K562 (cell line): ENCODE measurements around the gene NIPAL4. TPM values are rescaled to one million over a fixed set of nuclear protein-coding genes. Genes with fewer than 3 reads are reported as not detected.

ENCODE experiments used
- ATAC-seq: fragments of 200-7000 bp; cut with Tn5 transposase; 3 replicates; pipeline ENCODE4 v1.9.1; 2020; ENCODE audit warnings: moderate library complexity
- BruUV-seq: library from RNA; stranded (reverse); fragments of 400-500 nt; replicated peaks from 2 replicates; lab custom pipeline; 2021; lab: Mats Ljungman, UMichigan
- CTCF ChIA-PET: fragments of 300-600 bp; formaldehyde crosslinking; extraction: SDS; loops from one replicate; lab custom pipeline; 2021; ENCODE audit warnings: low intra/inter-chr PET ratio; lab: Yijun Ruan, JAX
- POLR2A ChIA-PET: fragments of 300-600, 350-650 bp; sonication (Branson Sonifier 250); formaldehyde crosslinking; extraction: SDS; loops from one replicate; lab custom pipeline; 2021; ENCODE audit warnings: antibody characterized with exemption, inconsistent platforms; lab: Yijun Ruan, JAX
- DNase-seq, 4 experiments: peaks; one replicate each; pipeline versions ENCODE4 v3.0.0 to v3.0.0-alpha.2; 2011 to 2018; ENCODE audit warnings: low spot score in 3 of 4, mixed read lengths in 3 of 4; ENCODE audit errors: extremely low read depth in 1 of 4
- FAIRE-seq: peaks from 2 replicates; lab custom pipeline; 2011; peaks lifted over from hg19 to GRCh38; lab: Jason Lieb, UNC
- H2AFZ ChIP-seq: 2 replicates; pipeline ENCODE4 v1.6.0; 2011; ENCODE audit warnings: low read depth, low read length, control low read depth, inconsistent platforms
- H3K27ac ChIP-seq: fragments of 200-600 bp; 3 replicates; pipeline ENCODE4 v1.8.0; 2011; ENCODE audit warnings: low read depth, mild to moderate bottlenecking, control low read depth, inconsistent platforms, low read length, moderate library complexity, mixed read lengths; ENCODE audit errors: extremely low read depth
- H3K27me3 ChIP-seq, 2 experiments: fragments of 300-600 bp in 1 of 2; 2 replicates in 1 of 2; 3 replicates in 1 of 2; pipeline versions ENCODE4 v1.6.0 to v1.8.0; 2011; ENCODE audit warnings: inconsistent platforms in 2 of 2, low read length in 2 of 2, mild to moderate bottlenecking in 1 of 2, mixed read lengths in 1 of 2, moderate library complexity in 1 of 2; ENCODE audit not compliant: control insufficient read depth in 2 of 2, insufficient read depth in 2 of 2
- H3K36me3 ChIP-seq: fragments of 300-600 bp; 3 replicates; pipeline ENCODE4 v1.8.0; 2011; ENCODE audit warnings: mild to moderate bottlenecking, low read length, inconsistent platforms; ENCODE audit not compliant: control insufficient read depth, insufficient read depth
- H3K4me1 ChIP-seq, 2 experiments: fragments of 200-600 bp in 1 of 2; replicated peaks in 1 of 2; 2 replicates in 1 of 2; 3 replicates in 1 of 2; pipeline versions ENCODE4 v1.5.1 to v1.8.0; 2011; ENCODE audit warnings: inconsistent platforms in 2 of 2, low read length in 2 of 2, mild to moderate bottlenecking in 1 of 2, mixed read lengths in 1 of 2, moderate library complexity in 1 of 2; ENCODE audit not compliant: control insufficient read depth in 2 of 2, insufficient read depth in 2 of 2
- H3K4me2 ChIP-seq: 2 replicates; pipeline ENCODE4 v1.6.1; 2011; ENCODE audit warnings: low read length, control low read depth, inconsistent platforms, mixed read lengths; ENCODE audit not compliant: insufficient read depth
- H3K4me3 ChIP-seq: fragments of 200-600 bp; sonication (generic), shearing (Covaris generic); 2 replicates; pipeline ENCODE4 v1.5.1; 2016; ENCODE audit warnings: control low read depth, inconsistent platforms
- H3K79me2 ChIP-seq: fragments of 200-600 bp; 3 replicates; pipeline ENCODE4 v1.8.0; 2011; ENCODE audit warnings: low read length, inconsistent platforms; ENCODE audit not compliant: control insufficient read depth, insufficient read depth
- H3K9ac ChIP-seq, 2 experiments: 2 replicates each; pipeline versions ENCODE4 v1.6.0 to v1.6.1; 2011; ENCODE audit warnings: low read depth in 2 of 2, low read length in 2 of 2, control low read depth in 1 of 2, inconsistent platforms in 1 of 2, mild to moderate bottlenecking in 1 of 2, mixed read lengths in 1 of 2; ENCODE audit not compliant: insufficient read depth in 1 of 2
- H3K9me1 ChIP-seq: one replicate; pipeline ENCODE4 v1.6.0; 2011; ENCODE audit warnings: inconsistent platforms, mild to moderate bottlenecking, low read length, moderate library complexity; ENCODE audit not compliant: control insufficient read depth, insufficient read depth
- H3K9me3 ChIP-seq: replicated peaks from 2 replicates; pipeline ENCODE4 v1.5.1; 2011; ENCODE audit warnings: low read depth, low read length, inconsistent platforms; ENCODE audit not compliant: control insufficient read depth, insufficient read depth
- H4K20me1 ChIP-seq: replicated peaks from 2 replicates; pipeline ENCODE4 v1.6.1; 2011; ENCODE audit warnings: low read length, inconsistent platforms, mixed read lengths; ENCODE audit not compliant: control insufficient read depth, insufficient read depth
- CCNT2 ChIP-seq: IDR thresholded peaks from 2 replicates; pipeline ENCODE4 v1.6.1; 2011; ENCODE audit warnings: borderline replicate concordance, low read depth, mild to moderate bottlenecking, moderate library complexity, mixed read lengths, low read length; ENCODE audit not compliant: insufficient read length; ENCODE audit errors: extremely low read depth
- EZH2 ChIP-seq: IDR thresholded peaks from 2 replicates; pipeline ENCODE4 v1.6.1; 2012; ENCODE audit warnings: low read depth, mild to moderate bottlenecking, inconsistent platforms, low read length, borderline replicate concordance
- HNRNPL ChIP-seq: fragments of 200-400 bp; formaldehyde crosslinking; IDR thresholded peaks from 2 replicates; pipeline ENCODE4 v1.6.1; 2017; ENCODE audit warnings: low read depth, mild to moderate bottlenecking, low read length
- KDM5B ChIP-seq: fragments of 200-600 bp; sonication (generic); IDR thresholded peaks from 2 replicates; pipeline ENCODE4 v1.6.1; 2012; ENCODE audit warnings: low read depth, mild to moderate bottlenecking, moderate library complexity, low read length, control low read depth, inconsistent platforms; ENCODE audit not compliant: insufficient replicate concordance
- MAFG ChIP-seq: fragments of 450-650 bp; conservative IDR thresholded peaks from 2 replicates; pipeline ENCODE4 v1.6.1; 2016; ENCODE audit warnings: missing genetic modification characterization, missing compliant biosample characterization
- SNIP1 ChIP-seq: fragments of 450-650 bp; IDR thresholded peaks from 2 replicates; pipeline ENCODE4 v1.7.1; 2017; ENCODE audit warnings: low read depth, mild to moderate bottlenecking
- TEAD1 ChIP-seq, 2 experiments: fragments of 450-650 bp in 1 of 2; sonication (generic) in 1 of 2; formaldehyde crosslinking; IDR thresholded peaks; 2 replicates each; pipeline versions ENCODE4 v1.4.0 to v1.8.0; 2020 to 2022; ENCODE audit warnings: mild to moderate bottlenecking in 2 of 2, missing genetic modification reagents in 1 of 2
- WHSC1 ChIP-seq: IDR thresholded peaks from one replicate; pipeline ENCODE4 v1.6.1; 2012; ENCODE audit warnings: low read length, control low read depth, inconsistent platforms
- XRCC3 ChIP-seq: fragments of 450-650 bp; IDR thresholded peaks from 2 replicates; pipeline ENCODE4 v1.6.1; 2017; ENCODE audit warnings: mild to moderate bottlenecking, moderate library complexity
- ZNF316 ChIP-seq: fragments of 450-650 bp; IDR thresholded peaks from 2 replicates; pipeline ENCODE4 v1.6.1; 2016
- ZNF77 ChIP-seq: fragments of 250-450 bp; sonication (Bioruptor Pico); IDR thresholded peaks from 2 replicates; pipeline ENCODE4 v1.5.0; 2020
- WGBS: fragments of 100-300 bp; shearing (Covaris generic); methylation state at CpG from one replicate; pipeline ENCODE4 v1.1.6; 2016; ENCODE audit warnings: low coverage, mixed read lengths; ENCODE audit not compliant: insufficient coverage; ENCODE audit errors: missing lambda C conversion rate; 5-methylcytosine and 5-hydroxymethylcytosine counted together
- in situ Hi-C: fragments of 300-500 bp; cut with MboI; formaldehyde crosslinking; loops from 4 replicates; pipeline ENCODE4 v1.15.0; 2018; ENCODE audit warnings: inconsistent platforms, mixed read lengths
- intact Hi-C: fragments of 100-400 bp; cut with micrococcal nuclease; formaldehyde crosslinking; loops from 2 replicates; pipeline ENCODE4 v1.14.2; 2022
- polyA plus RNA-seq, 8 experiments: library from polyadenylated mRNA; depleted of rRNA in 4 of 8; stranded (reverse) in 5 of 8; unstranded in 3 of 8; fragments of >200 nt; fragmentation: Nextera tagmentation in 2 of 8; fragmentation: Illumina TruSeq in 1 of 8; extraction: Ambion mirVana in 2 of 8; extraction: Trizol in 1 of 8; gene quantifications; 2 replicates each; pipeline versions ENCODE4 v1.2.1 to v1.2.3, GENCODE V29; 2011 to 2014; ENCODE audit warnings: inconsistent platforms in 1 of 8, missing spikeins in 1 of 8
- total RNA-seq, 7 experiments: library from RNA; depleted of rRNA in 6 of 7; stranded (reverse); fragments of >200 nt in 6 of 7; fragmentation: Illumina TruSeq in 2 of 7; extraction: Trizol in 2 of 7; gene quantifications; 2 replicates each; pipeline versions ENCODE4 v1.2.1 to v1.2.3, GENCODE V29; 2011 to 2021; ENCODE audit warnings: low replicate concordance in 1 of 7
- TF ChIP-seq, protein P1 (sequence below): fragments of 250-450 bp; sonication (Bioruptor Pico); IDR thresholded peaks from 2 replicates; pipeline ENCODE4 v1.6.1; 2021; ENCODE audit warnings: mild to moderate bottlenecking
- TF ChIP-seq, protein P2 (sequence below): sonication (generic); formaldehyde crosslinking; IDR thresholded peaks from 2 replicates; pipeline ENCODE4 v1.8.0; 2023; ENCODE audit warnings: missing genetic modification reagents, mild to moderate bottlenecking, borderline replicate concordance
- TF ChIP-seq, protein P3 (sequence below): fragments of 450-650 bp; formaldehyde crosslinking; IDR thresholded peaks from 2 replicates; pipeline ENCODE4 v1.4.0; 2022; ENCODE audit warnings: mild to moderate bottlenecking, moderate library complexity
- TF ChIP-seq, protein P4 (sequence below): sonication (generic); formaldehyde crosslinking; IDR thresholded peaks from 2 replicates; pipeline ENCODE4 v1.9.0; 2022; ENCODE audit warnings: mild to moderate bottlenecking, missing genetic modification reagents

The NIPAL4 gene
- total and polyA plus RNA-seq, 9 of the 15 experiments (the other 6 are each of a cell fraction or from before 2014, with no cell fraction given), result not detected

DNA sequence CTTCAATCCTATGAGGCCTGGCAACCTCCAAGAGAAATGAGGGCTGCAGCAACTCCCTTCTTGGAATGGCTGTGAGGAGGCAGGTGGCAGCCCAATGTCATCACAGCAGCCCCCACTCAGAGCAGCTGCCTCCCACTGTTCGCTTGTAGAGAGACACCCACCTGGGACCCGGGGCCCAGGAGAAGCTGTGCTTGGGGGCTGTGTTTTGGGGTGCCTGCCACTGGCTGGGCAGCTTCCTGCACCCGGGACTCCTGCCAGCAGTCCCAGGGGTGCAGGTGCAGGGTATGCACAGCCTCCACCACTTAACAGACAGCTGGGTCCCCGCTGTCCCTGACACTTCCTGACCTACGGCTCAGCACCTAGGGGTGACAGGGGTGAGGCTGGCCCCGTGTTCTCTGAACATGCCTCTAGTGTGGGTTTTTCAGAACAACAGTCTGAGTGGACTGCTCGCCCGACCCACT, 26.2 kb downstream of the NIPAL4 start:
- H3K9me1 ChIP-seq, result no peaks in the 10 kb centered on the region
- no TSS peak for BruUV-seq
- ATAC-seq, result no peak; the same call in 2 of the 3 replicates
- H3K4me3 ChIP-seq, result no peak overlapping the region
- in situ Hi-C loops, result no loop called here
- no peak overlapping the region for H2AFZ ChIP-seq
- intact Hi-C loops, result no loop called here
- 0 out of 4 replicates have a peak overlapping the region, but pooled peaks of 1 of the 2 experiments have one; percentile 9 for H3K9ac ChIP-seq
- TF ChIP-seq MAFG (tag) (no peak), ZNF77 (CRISPR knock-in tag) (no peak), WHSC1 (no peak), SNIP1 (no peak), CCNT2 (no peak), TEAD1 (CRISPR knock-in tag; IDR thresholded peaks at IDR 0.05) (no peak), ZNF316 (no peak), XRCC3 (no peak), HNRNPL (no peak), KDM5B (no peak), EZH2 (no peak)
- TF ChIP-seq, protein P1, sequence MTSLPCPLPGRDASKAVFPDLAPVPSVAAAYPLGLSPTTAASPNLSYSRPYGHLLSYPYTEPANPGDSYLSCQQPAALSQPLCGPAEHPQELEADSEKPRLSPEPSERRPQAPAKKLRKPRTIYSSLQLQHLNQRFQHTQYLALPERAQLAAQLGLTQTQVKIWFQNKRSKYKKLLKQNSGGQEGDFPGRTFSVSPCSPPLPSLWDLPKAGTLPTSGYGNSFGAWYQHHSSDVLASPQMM, result no peak
- TF ChIP-seq, protein P2, sequence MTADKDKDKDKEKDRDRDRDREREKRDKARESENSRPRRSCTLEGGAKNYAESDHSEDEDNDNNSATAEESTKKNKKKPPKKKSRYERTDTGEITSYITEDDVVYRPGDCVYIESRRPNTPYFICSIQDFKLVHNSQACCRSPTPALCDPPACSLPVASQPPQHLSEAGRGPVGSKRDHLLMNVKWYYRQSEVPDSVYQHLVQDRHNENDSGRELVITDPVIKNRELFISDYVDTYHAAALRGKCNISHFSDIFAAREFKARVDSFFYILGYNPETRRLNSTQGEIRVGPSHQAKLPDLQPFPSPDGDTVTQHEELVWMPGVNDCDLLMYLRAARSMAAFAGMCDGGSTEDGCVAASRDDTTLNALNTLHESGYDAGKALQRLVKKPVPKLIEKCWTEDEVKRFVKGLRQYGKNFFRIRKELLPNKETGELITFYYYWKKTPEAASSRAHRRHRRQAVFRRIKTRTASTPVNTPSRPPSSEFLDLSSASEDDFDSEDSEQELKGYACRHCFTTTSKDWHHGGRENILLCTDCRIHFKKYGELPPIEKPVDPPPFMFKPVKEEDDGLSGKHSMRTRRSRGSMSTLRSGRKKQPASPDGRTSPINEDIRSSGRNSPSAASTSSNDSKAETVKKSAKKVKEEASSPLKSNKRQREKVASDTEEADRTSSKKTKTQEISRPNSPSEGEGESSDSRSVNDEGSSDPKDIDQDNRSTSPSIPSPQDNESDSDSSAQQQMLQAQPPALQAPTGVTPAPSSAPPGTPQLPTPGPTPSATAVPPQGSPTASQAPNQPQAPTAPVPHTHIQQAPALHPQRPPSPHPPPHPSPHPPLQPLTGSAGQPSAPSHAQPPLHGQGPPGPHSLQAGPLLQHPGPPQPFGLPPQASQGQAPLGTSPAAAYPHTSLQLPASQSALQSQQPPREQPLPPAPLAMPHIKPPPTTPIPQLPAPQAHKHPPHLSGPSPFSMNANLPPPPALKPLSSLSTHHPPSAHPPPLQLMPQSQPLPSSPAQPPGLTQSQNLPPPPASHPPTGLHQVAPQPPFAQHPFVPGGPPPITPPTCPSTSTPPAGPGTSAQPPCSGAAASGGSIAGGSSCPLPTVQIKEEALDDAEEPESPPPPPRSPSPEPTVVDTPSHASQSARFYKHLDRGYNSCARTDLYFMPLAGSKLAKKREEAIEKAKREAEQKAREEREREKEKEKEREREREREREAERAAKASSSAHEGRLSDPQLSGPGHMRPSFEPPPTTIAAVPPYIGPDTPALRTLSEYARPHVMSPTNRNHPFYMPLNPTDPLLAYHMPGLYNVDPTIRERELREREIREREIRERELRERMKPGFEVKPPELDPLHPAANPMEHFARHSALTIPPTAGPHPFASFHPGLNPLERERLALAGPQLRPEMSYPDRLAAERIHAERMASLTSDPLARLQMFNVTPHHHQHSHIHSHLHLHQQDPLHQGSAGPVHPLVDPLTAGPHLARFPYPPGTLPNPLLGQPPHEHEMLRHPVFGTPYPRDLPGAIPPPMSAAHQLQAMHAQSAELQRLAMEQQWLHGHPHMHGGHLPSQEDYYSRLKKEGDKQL (CRISPR knock-in tag), result no peak
- TF ChIP-seq, protein P3, sequence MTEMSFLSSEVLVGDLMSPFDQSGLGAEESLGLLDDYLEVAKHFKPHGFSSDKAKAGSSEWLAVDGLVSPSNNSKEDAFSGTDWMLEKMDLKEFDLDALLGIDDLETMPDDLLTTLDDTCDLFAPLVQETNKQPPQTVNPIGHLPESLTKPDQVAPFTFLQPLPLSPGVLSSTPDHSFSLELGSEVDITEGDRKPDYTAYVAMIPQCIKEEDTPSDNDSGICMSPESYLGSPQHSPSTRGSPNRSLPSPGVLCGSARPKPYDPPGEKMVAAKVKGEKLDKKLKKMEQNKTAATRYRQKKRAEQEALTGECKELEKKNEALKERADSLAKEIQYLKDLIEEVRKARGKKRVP, result no peak
- TF ChIP-seq, protein P4, sequence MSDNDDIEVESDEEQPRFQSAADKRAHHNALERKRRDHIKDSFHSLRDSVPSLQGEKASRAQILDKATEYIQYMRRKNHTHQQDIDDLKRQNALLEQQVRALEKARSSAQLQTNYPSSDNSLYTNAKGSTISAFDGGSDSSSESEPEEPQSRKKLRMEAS (CRISPR knock-in tag), result no peak
- no peaks in the 10 kb centered on the region for H3K79me2 ChIP-seq
- H3K4me2 ChIP-seq, result no peak overlapping the region
- POLR2A ChIA-PET, result no interaction called here
- peaks cover 0 to 32% of the 10 kb centered on the region in 2 experiments; a peak in 2 of 5 replicates for H3K27me3 ChIP-seq
- no peak for DNase-seq
- 5% methylated on average over 8 of the region's 8 CpGs for WGBS
- no peak for FAIRE-seq
- no peaks in the 10 kb centered on the region for H4K20me1 ChIP-seq
- H3K4me1 ChIP-seq, result peaks cover 0 to 4% of the 10 kb centered on the region in 2 experiments; a peak in 1 of 5 replicates
- H3K27ac ChIP-seq, result no peak overlapping the region
- CTCF ChIA-PET, result no interaction called here
- no peaks in the 10 kb centered on the region for H3K9me3 ChIP-seq
- H3K36me3 ChIP-seq, result no peaks in the 10 kb centered on the region
